ENCODE data around the gene MRPL19.

Gene MRPL19

GRCh38 chr2:75736276-75736675, 89.7 kb downstream of the MRPL19 start:
- no peak for DNase-seq (ENCODE audit: low read depth)

- DNase-seq (ENCODE audit: low read depth), result no peak
Measured at GRCh38 chr2:75737961-75738360, 91.4 kb downstream of the MRPL19 start.

Data from stromal cell of bone marrow (primary cell).